Vagina (tissue), 2 donors: ENCODE measurements around the gene ENTPD2.

ENCODE experiments used
- POLR2A ChIP-seq, 2 donors: fragments of 450-650 bp; IDR thresholded peaks; one replicate each; pipeline ENCODE4 v1.6.1; 2017; ENCODE audit warnings: antibody characterized with exemption in 2 of 2, mild to moderate bottlenecking in 2 of 2, moderate library complexity in 2 of 2
- POLR2AphosphoS5 ChIP-seq, 2 donors: sonication (generic); formaldehyde crosslinking; IDR thresholded peaks; one replicate each; pipeline ENCODE4 v1.9.0; 2017; ENCODE audit warnings: antibody characterized with exemption in 2 of 2, mild to moderate bottlenecking in 2 of 2, low read depth in 1 of 2; ENCODE audit not compliant: insufficient read depth in 1 of 2
- TF ChIP-seq, protein P1 (sequence below), 3 experiments: fragments of 450-650 bp in 2 of 3; fragments of 200-600 bp in 1 of 3; sonication (generic) in 1 of 3; IDR thresholded peaks; one replicate each; pipeline ENCODE4 v1.5.1; 2017 to 2019; ENCODE audit warnings: antibody characterized with exemption in 3 of 3, mild to moderate bottlenecking in 2 of 3, moderate library complexity in 2 of 3

DNA sequence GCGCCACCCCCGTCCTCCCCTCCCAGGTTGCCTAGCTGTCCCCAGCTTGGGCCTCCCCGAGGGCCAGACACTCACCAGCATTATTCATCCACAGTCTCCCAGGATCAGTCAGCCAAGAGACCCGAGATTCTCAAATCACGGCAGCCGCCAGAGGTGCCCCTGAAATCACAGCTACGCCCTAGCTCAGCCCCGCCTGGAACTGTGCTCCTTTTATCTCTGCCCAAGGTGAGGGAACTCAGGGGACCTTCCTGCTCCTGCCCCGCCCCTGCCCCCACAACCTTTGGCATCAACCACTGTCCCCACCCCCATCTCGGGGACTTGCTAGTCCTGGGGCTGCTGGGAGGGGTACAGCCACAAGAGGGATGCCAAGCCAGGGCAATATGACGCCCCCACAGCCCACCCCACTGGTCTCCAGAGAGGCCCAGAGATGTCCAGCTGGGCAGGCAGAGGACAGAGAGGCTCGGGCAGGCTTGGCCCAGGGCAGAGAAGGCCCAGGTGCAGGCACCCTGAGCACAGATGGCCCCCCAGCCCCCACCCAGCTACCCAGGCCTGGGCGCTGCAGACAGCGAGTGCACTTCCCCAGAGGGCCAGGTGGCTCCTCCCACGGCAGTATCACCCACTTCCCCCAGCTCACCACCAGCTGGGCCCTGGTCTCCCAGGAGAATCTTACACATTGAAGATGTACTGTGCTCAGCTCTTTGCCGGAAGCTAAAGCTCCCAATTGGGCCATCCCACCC, 21.8 kb downstream of the ENTPD2 start, which contains the start of gene FUT7:
- TF ChIP-seq, protein P1, sequence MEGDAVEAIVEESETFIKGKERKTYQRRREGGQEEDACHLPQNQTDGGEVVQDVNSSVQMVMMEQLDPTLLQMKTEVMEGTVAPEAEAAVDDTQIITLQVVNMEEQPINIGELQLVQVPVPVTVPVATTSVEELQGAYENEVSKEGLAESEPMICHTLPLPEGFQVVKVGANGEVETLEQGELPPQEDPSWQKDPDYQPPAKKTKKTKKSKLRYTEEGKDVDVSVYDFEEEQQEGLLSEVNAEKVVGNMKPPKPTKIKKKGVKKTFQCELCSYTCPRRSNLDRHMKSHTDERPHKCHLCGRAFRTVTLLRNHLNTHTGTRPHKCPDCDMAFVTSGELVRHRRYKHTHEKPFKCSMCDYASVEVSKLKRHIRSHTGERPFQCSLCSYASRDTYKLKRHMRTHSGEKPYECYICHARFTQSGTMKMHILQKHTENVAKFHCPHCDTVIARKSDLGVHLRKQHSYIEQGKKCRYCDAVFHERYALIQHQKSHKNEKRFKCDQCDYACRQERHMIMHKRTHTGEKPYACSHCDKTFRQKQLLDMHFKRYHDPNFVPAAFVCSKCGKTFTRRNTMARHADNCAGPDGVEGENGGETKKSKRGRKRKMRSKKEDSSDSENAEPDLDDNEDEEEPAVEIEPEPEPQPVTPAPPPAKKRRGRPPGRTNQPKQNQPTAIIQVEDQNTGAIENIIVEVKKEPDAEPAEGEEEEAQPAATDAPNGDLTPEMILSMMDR (IDR thresholded peaks at IDR 0.05): no peak
- no peak for TF ChIP-seq POLR2AphosphoS5 (IDR thresholded peaks at IDR 0.05; ENCODE audit: insufficient read depth in 1 of 2, low read depth in 1 of 2)
- no peak for TF ChIP-seq POLR2A (IDR thresholded peaks at IDR 0.05)
